MM.1S (cell line): ENCODE data around the gene BCDIN3D.

Source experiments
- EZH2 ChIP-seq: fragments of 300-600 bp; sonication (generic); optimal IDR thresholded peaks from 2 replicates; pipeline ENCODE3; 2017; ENCODE audit warnings: low read depth, mild to moderate bottlenecking, antibody characterized with exemption, low read length, mixed read lengths
- TF ChIP-seq, protein P1 (sequence below): fragments of 300-600 bp; sonication (generic); IDR thresholded peaks from 2 replicates; pipeline ENCODE4 v1.5.1; 2016; ENCODE audit warnings: antibody characterized with exemption, low read length, mixed read lengths

DNA sequence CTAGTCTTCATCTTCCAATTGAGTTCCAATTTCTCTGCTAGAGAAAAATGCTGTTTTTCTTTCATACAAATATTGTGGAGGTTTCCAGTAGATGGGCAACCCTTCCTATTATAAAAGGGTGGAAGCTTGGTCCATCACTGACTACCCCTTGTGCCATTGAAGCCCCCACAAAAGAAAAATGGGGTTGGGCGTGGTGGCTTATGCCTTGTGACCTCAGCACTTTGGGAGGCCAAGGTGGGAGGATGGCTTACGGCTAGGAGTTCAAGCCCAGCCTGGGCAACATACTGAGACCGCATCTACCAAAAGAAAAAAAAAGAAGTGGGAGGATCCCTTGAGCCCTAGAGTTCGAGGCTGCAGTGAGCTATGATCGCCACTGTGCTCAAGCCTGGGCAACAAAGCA, 37.5 kb downstream of the BCDIN3D start:
- TF ChIP-seq EZH2: no peak
- TF ChIP-seq, protein P1, sequence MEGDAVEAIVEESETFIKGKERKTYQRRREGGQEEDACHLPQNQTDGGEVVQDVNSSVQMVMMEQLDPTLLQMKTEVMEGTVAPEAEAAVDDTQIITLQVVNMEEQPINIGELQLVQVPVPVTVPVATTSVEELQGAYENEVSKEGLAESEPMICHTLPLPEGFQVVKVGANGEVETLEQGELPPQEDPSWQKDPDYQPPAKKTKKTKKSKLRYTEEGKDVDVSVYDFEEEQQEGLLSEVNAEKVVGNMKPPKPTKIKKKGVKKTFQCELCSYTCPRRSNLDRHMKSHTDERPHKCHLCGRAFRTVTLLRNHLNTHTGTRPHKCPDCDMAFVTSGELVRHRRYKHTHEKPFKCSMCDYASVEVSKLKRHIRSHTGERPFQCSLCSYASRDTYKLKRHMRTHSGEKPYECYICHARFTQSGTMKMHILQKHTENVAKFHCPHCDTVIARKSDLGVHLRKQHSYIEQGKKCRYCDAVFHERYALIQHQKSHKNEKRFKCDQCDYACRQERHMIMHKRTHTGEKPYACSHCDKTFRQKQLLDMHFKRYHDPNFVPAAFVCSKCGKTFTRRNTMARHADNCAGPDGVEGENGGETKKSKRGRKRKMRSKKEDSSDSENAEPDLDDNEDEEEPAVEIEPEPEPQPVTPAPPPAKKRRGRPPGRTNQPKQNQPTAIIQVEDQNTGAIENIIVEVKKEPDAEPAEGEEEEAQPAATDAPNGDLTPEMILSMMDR: no peak
